Keratinocyte (primary cell): Measurements from ENCODE around the gene RFX2. TPM values are rescaled to one million over a fixed set of nuclear protein-coding genes. Genes with fewer than 3 reads are reported as not detected.

Source experiments
- DNase-seq: peaks from one replicate; pipeline ENCODE4 v3.0.0-alpha.2; 2011; ENCODE audit warnings: low read depth, missing footprints, low spot score
- FAIRE-seq: peaks from 2 replicates; lab custom pipeline; 2011; peaks lifted over from hg19 to GRCh38; lab: Jason Lieb, UNC
- H2AFZ ChIP-seq: 2 replicates; pipeline ENCODE4 v1.6.0; 2012; ENCODE audit warnings: low read length, control low read depth, inconsistent platforms; ENCODE audit not compliant: control insufficient read depth
- H3K27ac ChIP-seq: 2 replicates; pipeline ENCODE4 v1.5.1; 2011; ENCODE audit warnings: low read length; ENCODE audit not compliant: control insufficient read depth, insufficient read depth
- H3K27me3 ChIP-seq: 3 replicates; pipeline ENCODE4 v1.6.0; 2011; ENCODE audit warnings: low read length; ENCODE audit not compliant: control insufficient read depth, insufficient read depth; ENCODE audit errors: extremely low read depth
- H3K36me3 ChIP-seq, 2 experiments: 2 replicates in 1 of 2; 3 replicates in 1 of 2; pipeline ENCODE4 v1.5.1; 2011; ENCODE audit warnings: low read length in 2 of 2, mild to moderate bottlenecking in 1 of 2; ENCODE audit not compliant: control insufficient read depth in 2 of 2, insufficient read depth in 2 of 2; ENCODE audit errors: extremely low read depth in 1 of 2
- H3K4me1 ChIP-seq: 3 replicates; pipeline ENCODE4 v1.5.1; 2011; ENCODE audit warnings: low read length; ENCODE audit not compliant: control insufficient read depth, insufficient read depth; ENCODE audit errors: extremely low read depth
- H3K4me2 ChIP-seq: 3 replicates; pipeline ENCODE4 v1.6.0; 2011; ENCODE audit warnings: low read depth, low read length; ENCODE audit not compliant: control insufficient read depth, insufficient read depth; ENCODE audit errors: extremely low read depth
- H3K4me3 ChIP-seq, 3 experiments: fragments of 200-600 bp in 1 of 3; sonication (generic) in 1 of 3; 2 replicates in 2 of 3; 3 replicates in 1 of 3; pipeline ENCODE4 v1.5.1; 2011 to 2016; ENCODE audit warnings: low read length in 3 of 3, mild to moderate bottlenecking in 3 of 3, control low read depth in 2 of 3, inconsistent platforms in 1 of 3, low read depth in 1 of 3, mixed read lengths in 1 of 3, mixed run types in 1 of 3, moderate library complexity in 1 of 3; ENCODE audit not compliant: control insufficient read depth in 2 of 3, insufficient read depth in 2 of 3; ENCODE audit errors: extremely low read depth in 1 of 3
- H3K79me2 ChIP-seq: 2 replicates; pipeline ENCODE4 v1.6.0; 2012; ENCODE audit warnings: low read length; ENCODE audit not compliant: control insufficient read depth, insufficient read depth
- H3K9ac ChIP-seq: 3 replicates; pipeline ENCODE4 v1.6.0; 2011; ENCODE audit warnings: low read length; ENCODE audit not compliant: control insufficient read depth, insufficient read depth; ENCODE audit errors: extremely low read depth
- H3K9me1 ChIP-seq: 3 replicates; pipeline ENCODE4 v1.6.0; 2011; ENCODE audit warnings: low read length; ENCODE audit not compliant: control insufficient read depth, insufficient read depth; ENCODE audit errors: extremely low read depth
- H3K9me3 ChIP-seq: 2 replicates; pipeline ENCODE4 v1.5.1; 2012; ENCODE audit warnings: low read depth, low read length; ENCODE audit not compliant: control insufficient read depth
- H4K20me1 ChIP-seq: 3 replicates; pipeline ENCODE4 v1.6.0; 2011; ENCODE audit warnings: low read length; ENCODE audit not compliant: control insufficient read depth, insufficient read depth; ENCODE audit errors: extremely low read depth
- EZH2 ChIP-seq: IDR thresholded peaks from one replicate; pipeline ENCODE4 v1.6.1; 2012; ENCODE audit warnings: inconsistent platforms, mild to moderate bottlenecking, low read length, moderate library complexity
- dilution Hi-C: fragments of 300-500 bp; cut with MboI; formaldehyde crosslinking; loops from one replicate; pipeline ENCODE4 v1.7.0; 2020; ENCODE audit warnings: low sequenced_read_pairs; ENCODE audit not compliant: extremely low pct_ligation_motif_present
- polyA plus RNA-seq, 5 experiments: library from polyadenylated mRNA; depleted of rRNA in 3 of 5; stranded (reverse) in 3 of 5; stranded (forward) in 1 of 5; unstranded in 1 of 5; fragments of >200 nt; gene quantifications; 1 replicate in 1 of 5; 2 replicates in 3 of 5; 3 replicates in 1 of 5; pipeline versions ENCODE4 v1.2.1 to v1.2.3, GENCODE V29; 2011 to 2012; ENCODE audit warnings: missing spikeins in 2 of 5, low read depth in 1 of 5, low replicate concordance in 1 of 5
- TF ChIP-seq, protein P1 (sequence below), 3 experiments: IDR thresholded peaks in 1 of 3; conservative IDR thresholded peaks in 1 of 3; optimal IDR thresholded peaks in 1 of 3; 2 replicates in 2 of 3; 3 replicates in 1 of 3; pipeline versions ENCODE3 to v1.5.1; 2011; ENCODE audit warnings: low read length in 3 of 3, mild to moderate bottlenecking in 3 of 3, moderate library complexity in 2 of 3, control low read depth in 1 of 3, inconsistent platforms in 1 of 3; ENCODE audit not compliant: insufficient read depth in 2 of 3; ENCODE audit errors: extremely low read depth in 1 of 3

RFX2 gene
- polyA plus RNA-seq, 1 donor (not counting 4 experiments of a cell fraction or from before 2014, with no cell fraction given), result 5.8 TPM

DNA sequence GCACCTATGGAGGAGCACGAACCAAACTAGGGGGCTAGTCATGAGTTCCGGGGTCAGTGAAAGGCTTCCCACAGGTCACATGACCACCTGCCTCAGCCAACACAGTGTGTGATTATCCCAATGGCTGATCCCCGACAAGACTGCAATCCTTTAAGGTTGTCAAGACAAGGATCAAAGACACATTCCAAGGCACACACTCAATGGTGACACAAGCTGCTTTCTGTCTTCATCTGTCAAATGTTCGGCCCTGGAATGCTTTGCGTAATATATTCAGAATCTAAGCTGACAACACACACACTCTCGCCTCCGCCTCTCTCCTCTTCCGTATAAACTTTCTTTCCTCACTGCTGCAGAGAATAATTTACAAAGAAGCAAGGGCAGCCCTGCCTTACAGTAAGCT lies 144.1 kb downstream of the RFX2 start:
- peaks cover 36% of the 10 kb centered on the region for H3K4me1 ChIP-seq
- peaks cover 52% of the 10 kb centered on the region for H4K20me1 ChIP-seq
- DNase-seq (no peak), FAIRE-seq (peak; percentile 39)
- no peak overlapping the region for H3K27ac ChIP-seq
- H3K79me2 ChIP-seq, result peaks cover 89% of the 10 kb centered on the region
- H3K27me3 ChIP-seq, result no peaks in the 10 kb centered on the region
- dilution Hi-C loops, result no loop called here
- no peak overlapping the region for H3K4me3 ChIP-seq
- H3K4me2 ChIP-seq, result no peak overlapping the region
- TF ChIP-seq, protein P1, sequence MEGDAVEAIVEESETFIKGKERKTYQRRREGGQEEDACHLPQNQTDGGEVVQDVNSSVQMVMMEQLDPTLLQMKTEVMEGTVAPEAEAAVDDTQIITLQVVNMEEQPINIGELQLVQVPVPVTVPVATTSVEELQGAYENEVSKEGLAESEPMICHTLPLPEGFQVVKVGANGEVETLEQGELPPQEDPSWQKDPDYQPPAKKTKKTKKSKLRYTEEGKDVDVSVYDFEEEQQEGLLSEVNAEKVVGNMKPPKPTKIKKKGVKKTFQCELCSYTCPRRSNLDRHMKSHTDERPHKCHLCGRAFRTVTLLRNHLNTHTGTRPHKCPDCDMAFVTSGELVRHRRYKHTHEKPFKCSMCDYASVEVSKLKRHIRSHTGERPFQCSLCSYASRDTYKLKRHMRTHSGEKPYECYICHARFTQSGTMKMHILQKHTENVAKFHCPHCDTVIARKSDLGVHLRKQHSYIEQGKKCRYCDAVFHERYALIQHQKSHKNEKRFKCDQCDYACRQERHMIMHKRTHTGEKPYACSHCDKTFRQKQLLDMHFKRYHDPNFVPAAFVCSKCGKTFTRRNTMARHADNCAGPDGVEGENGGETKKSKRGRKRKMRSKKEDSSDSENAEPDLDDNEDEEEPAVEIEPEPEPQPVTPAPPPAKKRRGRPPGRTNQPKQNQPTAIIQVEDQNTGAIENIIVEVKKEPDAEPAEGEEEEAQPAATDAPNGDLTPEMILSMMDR (optimal IDR thresholded peaks at IDR 0.05 in 1 of 3, IDR thresholded peaks at IDR 0.05 in 1 of 3, conservative IDR thresholded peaks at IDR 0.05 in 1 of 3; ENCODE audit: extremely low read depth in 1 of 3, insufficient read depth in 2 of 3, low read length in 3 of 3), result no peak
- TF ChIP-seq EZH2, result no peak
- no peak overlapping the region for H2AFZ ChIP-seq
- H3K9me1 ChIP-seq, result peaks cover 7% of the 10 kb centered on the region
- H3K9me3 ChIP-seq, result no peaks in the 10 kb centered on the region
- H3K9ac ChIP-seq, result no peak overlapping the region
- peaks cover 2 to 14% of the 10 kb centered on the region in 2 experiments for H3K36me3 ChIP-seq

DNA sequence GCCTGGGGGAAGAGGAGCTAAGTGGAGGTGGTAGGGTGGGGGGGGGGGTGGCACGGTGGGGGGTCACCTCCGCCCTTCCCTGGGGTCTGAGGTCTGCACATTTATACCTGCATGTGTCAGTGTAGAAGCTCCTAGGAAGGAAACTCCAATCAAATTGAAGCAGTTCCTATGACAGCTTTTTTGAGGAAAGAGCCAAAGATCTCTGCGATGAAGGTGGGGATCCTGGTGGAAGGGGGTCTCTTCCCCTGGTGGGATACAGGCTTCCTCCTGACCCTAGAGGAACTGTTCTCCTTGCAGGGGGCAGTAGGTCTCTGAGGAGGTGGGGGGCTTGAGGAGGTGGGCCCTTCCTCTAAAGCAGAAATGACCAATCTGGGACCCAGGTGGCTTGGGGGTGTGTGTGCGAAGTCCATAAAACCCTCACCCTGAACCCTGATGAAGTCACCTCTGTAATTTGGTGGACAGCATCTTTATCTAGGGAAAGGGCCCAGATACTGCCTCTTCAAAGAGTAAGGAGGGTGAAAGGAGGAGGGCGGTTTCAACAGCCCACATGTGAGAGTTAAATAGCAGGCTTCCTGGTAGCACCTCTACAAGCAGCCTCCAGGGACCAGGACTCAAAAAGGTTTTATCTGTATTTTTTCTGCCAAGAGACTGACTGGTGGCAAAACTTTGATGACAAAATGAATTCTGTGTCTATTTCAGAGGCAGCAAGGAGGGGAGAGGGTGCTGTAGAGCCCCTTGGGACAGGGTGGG lies 145.3 kb downstream of the RFX2 start:
- no peak overlapping the region for H3K4me3 ChIP-seq
- H3K79me2 ChIP-seq, result peaks cover 87% of the 10 kb centered on the region
- peaks cover 2 to 8% of the 10 kb centered on the region in 2 experiments for H3K36me3 ChIP-seq
- H3K27me3 ChIP-seq, result no peaks in the 10 kb centered on the region
- peaks cover 7% of the 10 kb centered on the region for H3K9me1 ChIP-seq
- H3K27ac ChIP-seq, result no peak overlapping the region
- H3K4me2 ChIP-seq, result no peak overlapping the region
- peaks cover 49% of the 10 kb centered on the region for H4K20me1 ChIP-seq
- FAIRE-seq, result no peak
- H3K4me1 ChIP-seq, result peaks cover 29% of the 10 kb centered on the region
- no peaks in the 10 kb centered on the region for H3K9me3 ChIP-seq
- no peak for DNase-seq
- TF ChIP-seq, protein P1 (optimal IDR thresholded peaks at IDR 0.05 in 1 of 3, IDR thresholded peaks at IDR 0.05 in 1 of 3, conservative IDR thresholded peaks at IDR 0.05 in 1 of 3; ENCODE audit: extremely low read depth in 1 of 3, insufficient read depth in 2 of 3, low read length in 3 of 3), result no peak
- no peak for TF ChIP-seq EZH2
- H2AFZ ChIP-seq, result no peak overlapping the region
- dilution Hi-C loops, result no loop called here
- no peak overlapping the region for H3K9ac ChIP-seq
